CD14-positive monocyte (primary cell): ENCODE measurements around the gene APCDD1L. TPM values are rescaled to one million over a fixed set of nuclear protein-coding genes. Genes with fewer than 3 reads are reported as not detected.

ENCODE experiments used
- DNase-seq, 3 donors: peaks; one replicate each; pipeline ENCODE4 v3.0.0-alpha.2; 2011 to 2022
- H2AFZ ChIP-seq: 2 replicates; pipeline ENCODE4 v1.6.0; 2012; ENCODE audit warnings: mild to moderate bottlenecking, low read depth, low read length, inconsistent platforms; ENCODE audit not compliant: insufficient read depth, poor library complexity, severe bottlenecking
- H3K27ac ChIP-seq, 2 donors: 1 replicate in 1 of 2; 2 replicates in 1 of 2; pipeline ENCODE4 v1.5.1; 2012 to 2013; ENCODE audit warnings: low read length in 2 of 2, control low read depth in 1 of 2, inconsistent platforms in 1 of 2, low read depth in 1 of 2, mild to moderate bottlenecking in 1 of 2
- H3K27me3 ChIP-seq, 2 donors: one replicate each; pipeline versions ENCODE4 v1.6.0 to v1.6.1; 2011 to 2013; ENCODE audit warnings: low read length in 2 of 2; ENCODE audit not compliant: control insufficient read depth in 2 of 2, insufficient read depth in 2 of 2
- H3K36me3 ChIP-seq, 2 donors: replicated peaks in 1 of 2; 1 replicate in 1 of 2; 2 replicates in 1 of 2; pipeline versions ENCODE4 v1.5.1 to v1.6.1; 2012 to 2013; ENCODE audit warnings: low read length in 2 of 2, control low read depth in 1 of 2, inconsistent platforms in 1 of 2, mild to moderate bottlenecking in 1 of 2; ENCODE audit not compliant: insufficient read depth in 2 of 2, control insufficient read depth in 1 of 2
- H3K4me1 ChIP-seq, 2 donors: 1 replicate in 1 of 2; 2 replicates in 1 of 2; pipeline versions ENCODE4 v1.5.1 to v1.6.1; 2012 to 2013; ENCODE audit warnings: low read length in 2 of 2, control low read depth in 1 of 2, inconsistent platforms in 1 of 2, mild to moderate bottlenecking in 1 of 2, moderate library complexity in 1 of 2; ENCODE audit not compliant: insufficient read depth in 2 of 2, control insufficient read depth in 1 of 2
- H3K4me2 ChIP-seq: replicated peaks from 2 replicates; pipeline ENCODE3; 2012; ENCODE audit warnings: low read length, moderate library complexity, mild to moderate bottlenecking; ENCODE audit not compliant: poor library complexity, severe bottlenecking; ENCODE audit errors: extremely low read depth
- H3K4me3 ChIP-seq, 3 experiments: fragments of 200-600 bp in 1 of 3; sonication (generic) in 1 of 3; replicated peaks in 1 of 3; 1 replicate in 2 of 3; 2 replicates in 1 of 3; pipeline ENCODE4 v1.5.1; 2011 to 2013; ENCODE audit warnings: low read length in 3 of 3, mild to moderate bottlenecking in 3 of 3, control low read depth in 2 of 3, low read depth in 2 of 3, inconsistent platforms in 1 of 3, moderate library complexity in 1 of 3
- H3K79me2 ChIP-seq: 2 replicates; pipeline ENCODE4 v1.6.0; 2012; ENCODE audit warnings: mild to moderate bottlenecking, control low read depth, inconsistent platforms, low read length, moderate library complexity; ENCODE audit not compliant: insufficient read depth
- H3K9ac ChIP-seq: 2 replicates; pipeline ENCODE4 v1.6.0; 2017; ENCODE audit warnings: low read length, mild to moderate bottlenecking; ENCODE audit not compliant: insufficient read depth, poor library complexity, severe bottlenecking
- H3K9me3 ChIP-seq, 2 donors: replicated peaks in 1 of 2; 1 replicate in 1 of 2; 2 replicates in 1 of 2; pipeline versions ENCODE4 v1.5.1 to v1.6.1; 2012 to 2013; ENCODE audit warnings: low read length in 2 of 2, control low read depth in 1 of 2; ENCODE audit not compliant: control insufficient read depth in 1 of 2, insufficient read depth in 1 of 2
- H4K20me1 ChIP-seq: 2 replicates; pipeline ENCODE4 v1.6.0; 2012; ENCODE audit warnings: mild to moderate bottlenecking, low read length, control low read depth, moderate library complexity; ENCODE audit not compliant: insufficient read depth
- H3K27ac Mint-ChIP-seq, 7 donors: one replicate each; pipeline ENCODE4 v1.8.0; 2020; ENCODE audit warnings: mild to moderate bottlenecking in 7 of 7, mixed read lengths in 7 of 7, moderate library complexity in 6 of 7, inconsistent platforms in 2 of 7
- H3K27me3 Mint-ChIP-seq, 3 donors: one replicate each; pipeline ENCODE4 v1.8.0; 2021 to 2022; ENCODE audit warnings: low read depth in 3 of 3, mild to moderate bottlenecking in 3 of 3, mixed read lengths in 3 of 3, moderate library complexity in 3 of 3, inconsistent platforms in 1 of 3
- H3K36me3 Mint-ChIP-seq, 2 donors: one replicate each; pipeline ENCODE4 v1.8.0; 2020; ENCODE audit warnings: mixed read lengths in 2 of 2, inconsistent platforms in 1 of 2, mild to moderate bottlenecking in 1 of 2
- H3K4me1 Mint-ChIP-seq: one replicate; pipeline ENCODE4 v1.8.0; 2020; ENCODE audit warnings: mild to moderate bottlenecking, mixed read lengths
- H3K4me3 Mint-ChIP-seq, 2 donors: one replicate each; pipeline ENCODE4 v1.8.0; 2020; ENCODE audit warnings: mild to moderate bottlenecking in 2 of 2, mixed read lengths in 2 of 2, moderate library complexity in 1 of 2
- H3K9me3 Mint-ChIP-seq, 7 donors: one replicate each; pipeline ENCODE4 v1.8.0; 2020 to 2022; ENCODE audit warnings: mixed read lengths in 7 of 7, mild to moderate bottlenecking in 6 of 7, moderate library complexity in 6 of 7, inconsistent platforms in 2 of 7
- WGBS: methylation state at CpG from one replicate; pipeline ENCODE4 v1.1.5; 2013; ENCODE audit warnings: missing lambda C conversion rate; ENCODE audit not compliant: insufficient coverage; 5-methylcytosine and 5-hydroxymethylcytosine counted together
- intact Hi-C, 2 donors: fragments of 100-400 bp; cut with micrococcal nuclease; formaldehyde crosslinking; loops; one replicate each; pipeline versions ENCODE4 v1.15.0 to v1.15.1; 2023
- polyA plus RNA-seq, 3 donors: library from polyadenylated mRNA; depleted of rRNA in 1 of 3; unstranded in 2 of 3; stranded (reverse) in 1 of 3; fragments of 300-500 nt in 2 of 3; fragments of >200 nt in 1 of 3; fragmentation: Illumina TruSeq in 2 of 3; gene quantifications; 1 replicate in 2 of 3; 2 replicates in 1 of 3; pipeline ENCODE4 v1.2.3, GENCODE V29; 2012 to 2021
- TF ChIP-seq, protein P1 (sequence below): fragments of 200-600 bp; IDR thresholded peaks from one replicate; pipeline ENCODE4 v1.8.0; 2022; ENCODE audit warnings: antibody characterized with exemption, mild to moderate bottlenecking

Gene APCDD1L
- polyA plus RNA-seq, 3 donors, result not detected

DNA sequence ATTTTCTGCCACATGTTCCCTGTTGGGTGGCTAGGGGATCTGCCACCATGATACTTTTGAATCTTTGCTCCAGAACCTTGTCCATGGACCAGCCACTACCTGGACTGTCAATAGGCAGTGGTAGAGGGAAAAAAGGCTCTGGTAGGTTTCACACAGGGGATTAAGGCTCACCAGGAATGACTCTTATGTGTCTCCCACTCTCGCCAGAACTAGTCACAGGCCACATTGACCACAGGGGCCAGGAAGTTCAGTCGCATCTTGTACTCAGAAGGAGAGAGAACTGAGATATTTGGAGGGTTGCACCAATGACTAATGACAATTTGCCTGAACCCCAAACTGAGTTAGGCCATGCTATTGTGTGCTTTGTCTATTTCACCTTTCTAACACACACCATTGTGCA lies 23.6 kb upstream of the APCDD1L start:
- H3K9me3 ChIP-seq, result peaks cover 8 to 12% of the 10 kb centered on the region in 2 donors
- H2AFZ ChIP-seq, result no peak overlapping the region
- H4K20me1 ChIP-seq, result no peaks in the 10 kb centered on the region
- intact Hi-C loops, result no loop called here
- peaks cover 6 to 24% (median 14%) of the 10 kb centered on the region in 7 donors for H3K9me3 Mint-ChIP-seq
- TF ChIP-seq, protein P1, sequence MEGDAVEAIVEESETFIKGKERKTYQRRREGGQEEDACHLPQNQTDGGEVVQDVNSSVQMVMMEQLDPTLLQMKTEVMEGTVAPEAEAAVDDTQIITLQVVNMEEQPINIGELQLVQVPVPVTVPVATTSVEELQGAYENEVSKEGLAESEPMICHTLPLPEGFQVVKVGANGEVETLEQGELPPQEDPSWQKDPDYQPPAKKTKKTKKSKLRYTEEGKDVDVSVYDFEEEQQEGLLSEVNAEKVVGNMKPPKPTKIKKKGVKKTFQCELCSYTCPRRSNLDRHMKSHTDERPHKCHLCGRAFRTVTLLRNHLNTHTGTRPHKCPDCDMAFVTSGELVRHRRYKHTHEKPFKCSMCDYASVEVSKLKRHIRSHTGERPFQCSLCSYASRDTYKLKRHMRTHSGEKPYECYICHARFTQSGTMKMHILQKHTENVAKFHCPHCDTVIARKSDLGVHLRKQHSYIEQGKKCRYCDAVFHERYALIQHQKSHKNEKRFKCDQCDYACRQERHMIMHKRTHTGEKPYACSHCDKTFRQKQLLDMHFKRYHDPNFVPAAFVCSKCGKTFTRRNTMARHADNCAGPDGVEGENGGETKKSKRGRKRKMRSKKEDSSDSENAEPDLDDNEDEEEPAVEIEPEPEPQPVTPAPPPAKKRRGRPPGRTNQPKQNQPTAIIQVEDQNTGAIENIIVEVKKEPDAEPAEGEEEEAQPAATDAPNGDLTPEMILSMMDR, result no peak
- H3K4me1 Mint-ChIP-seq, result no peaks in the 10 kb centered on the region
- 100% methylated on average over 1 of the region's 2 CpGs for WGBS
- no peak overlapping the region for H3K4me3 ChIP-seq
- DNase-seq, result no peak
- no peak overlapping the region for H3K27ac Mint-ChIP-seq
- H3K27me3 ChIP-seq, result no peaks in the 10 kb centered on the region
- no peak overlapping the region for H3K4me3 Mint-ChIP-seq
- no peak overlapping the region for H3K9ac ChIP-seq
- no peaks in the 10 kb centered on the region for H3K79me2 ChIP-seq
- no peak overlapping the region for H3K27ac ChIP-seq
- no peak overlapping the region for H3K4me2 ChIP-seq
- no peaks in the 10 kb centered on the region for H3K36me3 ChIP-seq
- no peaks in the 10 kb centered on the region for H3K36me3 Mint-ChIP-seq
- H3K27me3 Mint-ChIP-seq, result peaks cover 3 to 6% (median 5%) of the 10 kb centered on the region in 3 donors
- H3K4me1 ChIP-seq, result no peaks in the 10 kb centered on the region

DNA sequence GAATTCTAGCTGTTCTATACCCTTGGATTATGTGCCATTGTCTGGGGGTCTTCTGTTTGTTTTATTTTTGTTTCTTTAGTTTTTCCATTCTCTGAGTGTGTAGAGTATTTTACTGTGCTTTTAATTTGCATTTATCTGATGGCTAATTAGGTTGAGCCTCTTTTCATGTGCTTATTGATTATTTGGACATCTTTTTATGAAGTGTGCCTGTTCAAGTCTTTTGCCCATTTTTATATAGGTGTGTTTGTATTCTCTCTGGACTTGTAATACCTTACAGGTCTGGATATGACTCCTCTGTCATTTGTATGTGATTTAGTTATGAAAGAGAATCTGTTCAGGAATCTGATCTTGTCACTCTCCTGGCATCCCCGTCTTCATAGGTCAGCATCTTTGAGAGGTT lies 22.6 kb upstream of the APCDD1L start:
- Histone ChIP-seq H2AFZ (no peak overlapping the region), H3K27me3 (no peaks in the 10 kb centered on the region), H3K36me3 (no peaks in the 10 kb centered on the region), H3K79me2 (no peaks in the 10 kb centered on the region), H3K9ac (no peak overlapping the region), H3K27ac (no peak overlapping the region), H3K4me2 (no peak overlapping the region), H4K20me1 (no peaks in the 10 kb centered on the region), H3K9me3 (peaks cover 8 to 14% of the 10 kb centered on the region in 2 donors), H3K4me1 (no peaks in the 10 kb centered on the region), H3K4me3 (no peak overlapping the region)
- no peaks in the 10 kb centered on the region for H3K36me3 Mint-ChIP-seq
- TF ChIP-seq, protein P1, result no peak
- no peak for DNase-seq
- H3K27me3 Mint-ChIP-seq, result peaks cover 3 to 6% (median 5%) of the 10 kb centered on the region in 3 donors
- H3K9me3 Mint-ChIP-seq, result peaks cover 6 to 27% (median 19%) of the 10 kb centered on the region in 7 donors
- intact Hi-C loops, result no loop called here
- no peaks in the 10 kb centered on the region for H3K4me1 Mint-ChIP-seq
- 33% methylated on average over 1 of the region's 1 CpG for WGBS
- no peak overlapping the region for H3K27ac Mint-ChIP-seq
- H3K4me3 Mint-ChIP-seq, result no peak overlapping the region
